GM21447 (cell line): ENCODE results near the gene NOS1AP.

ENCODE experiments used
- ATAC-seq: cut with Tn5 transposase; IDR thresholded peaks from one replicate; pipeline ENCODE4 v1.9.1; 2021; ENCODE audit not compliant: unreplicated experiment

Gene NOS1AP

DNA sequence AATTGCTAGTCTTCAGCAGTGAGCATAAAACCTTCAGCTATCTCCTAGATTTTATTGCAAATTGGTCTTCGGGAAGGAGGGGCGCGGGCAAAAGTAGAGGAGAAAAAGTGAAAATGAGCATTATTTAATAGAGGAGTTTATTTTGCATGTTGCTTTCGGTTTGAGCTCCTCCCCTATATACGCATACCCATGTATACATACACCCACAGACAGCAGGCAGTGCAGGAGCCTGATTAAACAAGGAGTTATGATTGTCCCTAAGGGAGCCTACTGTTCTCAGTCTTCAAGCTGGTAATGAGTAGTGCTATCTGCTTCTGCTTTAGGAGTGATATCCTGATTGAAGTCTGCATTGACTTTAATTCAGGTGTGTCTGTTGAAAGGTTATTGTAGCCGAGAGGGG, 173.3 kb downstream of the NOS1AP start:
- no peak for ATAC-seq

DNA sequence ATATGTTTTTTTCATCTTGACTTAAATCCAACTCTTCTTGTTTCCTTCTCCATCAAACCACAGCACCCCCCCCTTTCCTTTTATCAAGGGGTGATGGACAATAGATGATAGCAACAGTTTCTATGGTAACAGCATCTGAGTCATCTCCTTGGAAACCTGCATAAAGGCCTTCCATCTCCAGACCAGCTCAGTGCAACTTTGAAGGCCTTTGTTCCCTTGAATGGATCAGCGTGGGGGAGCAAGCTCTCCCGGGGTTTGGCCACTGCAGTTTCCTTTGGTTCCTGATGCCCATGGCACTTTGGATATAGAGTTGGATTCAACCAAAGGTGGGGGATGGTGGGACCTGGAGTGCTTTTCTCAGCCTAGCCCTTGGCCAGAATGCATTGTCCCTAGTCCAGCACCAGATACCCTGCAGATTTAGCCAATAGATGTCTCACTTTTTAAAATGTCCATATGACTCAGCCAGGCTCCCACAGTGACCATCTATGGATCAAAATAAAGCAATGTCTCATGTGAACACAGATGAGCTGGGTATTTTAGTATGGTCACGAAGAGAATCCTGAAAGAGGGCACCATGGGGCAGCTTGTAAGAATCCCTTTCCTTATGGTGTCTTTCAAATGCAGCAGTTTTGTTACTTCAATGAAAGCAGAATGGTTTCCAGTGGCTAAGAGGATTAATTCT, 179.5 kb downstream of the NOS1AP start:
- ATAC-seq, result no peak

- no peak for ATAC-seq
Measured at GRCh38 chr1:162250004-162250730, 180.7 kb downstream of the NOS1AP start.

DNA sequence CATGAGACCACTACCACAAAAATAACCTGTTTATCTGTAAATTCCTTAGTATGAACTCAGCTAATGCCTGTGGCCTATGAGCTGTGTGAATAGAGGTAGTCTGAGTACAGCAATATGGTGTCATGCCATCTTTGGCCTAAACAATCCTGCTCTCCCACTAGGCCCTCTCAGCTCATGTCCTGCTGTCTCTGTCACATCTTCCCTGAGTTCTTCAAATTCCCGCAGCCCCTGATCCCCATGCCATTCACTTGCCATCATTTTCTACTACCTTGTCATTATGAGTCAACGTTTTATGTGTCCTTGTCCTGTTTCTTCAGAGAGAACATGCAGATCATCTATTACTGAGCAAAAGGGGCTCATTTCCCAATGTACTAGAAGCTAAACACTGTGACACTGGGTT, 181.6 kb downstream of the NOS1AP start:
- no peak for ATAC-seq

DNA sequence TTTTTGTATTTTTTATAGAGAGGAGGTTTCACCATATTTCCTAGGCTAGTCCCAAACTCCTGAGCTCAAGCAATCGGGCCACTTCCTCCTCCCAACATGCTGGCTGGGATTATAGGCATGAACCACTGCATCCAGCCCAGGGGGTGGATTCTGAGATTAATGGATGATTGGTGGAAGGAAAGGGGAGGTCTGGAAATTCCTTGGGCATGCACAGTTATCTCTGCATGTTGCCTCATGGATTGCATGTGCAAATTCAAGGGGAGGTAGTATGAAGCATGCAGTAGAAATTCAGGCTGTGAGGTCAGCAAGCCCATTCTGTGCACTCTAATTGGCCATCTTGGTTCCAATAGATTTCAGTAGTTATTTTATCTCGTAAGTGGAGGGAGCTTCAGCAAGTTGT, 182.7 kb downstream of the NOS1AP start:
- no peak for ATAC-seq

DNA sequence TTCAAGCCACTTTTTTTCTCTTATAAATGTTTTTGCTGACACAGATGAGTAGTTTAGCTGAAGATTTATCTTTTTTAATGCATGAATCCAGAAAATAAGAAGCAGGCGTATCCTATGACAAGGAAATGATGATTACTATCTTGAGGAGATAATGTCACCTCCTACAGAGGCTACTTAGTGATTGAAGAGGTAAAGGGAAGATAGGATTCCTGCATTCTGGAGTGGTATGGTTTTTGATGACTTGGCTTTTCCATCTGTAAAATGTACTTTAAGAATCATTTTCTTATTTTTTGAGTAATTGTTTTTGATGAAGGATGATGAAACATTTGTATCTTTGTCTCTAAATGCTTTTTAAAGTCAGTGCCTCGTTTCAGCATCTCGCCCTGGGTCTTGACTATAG, 184.3 kb downstream of the NOS1AP start:
- ATAC-seq, result no peak

- ATAC-seq, result no peak
Measured at GRCh38 chr1:162256287-162256686, 186.8 kb downstream of the NOS1AP start.

DNA sequence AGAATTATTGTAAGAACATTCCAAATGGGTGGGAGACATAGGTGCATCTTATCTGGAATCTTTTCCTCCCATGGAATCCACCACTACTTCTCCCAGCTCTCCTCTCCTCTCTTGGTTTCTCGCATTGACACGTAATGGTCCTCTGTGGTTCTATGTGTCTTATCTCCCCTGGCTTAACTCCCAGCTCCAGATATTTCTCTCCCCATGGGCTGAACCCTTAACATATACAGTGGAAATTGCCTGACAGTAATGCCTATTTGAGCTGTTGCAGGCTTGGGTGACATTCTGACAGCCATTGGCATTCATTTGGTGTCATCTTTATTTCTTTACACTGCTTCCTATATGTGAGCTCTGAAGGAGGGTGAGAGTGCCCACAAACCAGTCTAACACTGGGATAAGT, 188.9 kb downstream of the NOS1AP start:
- no peak for ATAC-seq

DNA sequence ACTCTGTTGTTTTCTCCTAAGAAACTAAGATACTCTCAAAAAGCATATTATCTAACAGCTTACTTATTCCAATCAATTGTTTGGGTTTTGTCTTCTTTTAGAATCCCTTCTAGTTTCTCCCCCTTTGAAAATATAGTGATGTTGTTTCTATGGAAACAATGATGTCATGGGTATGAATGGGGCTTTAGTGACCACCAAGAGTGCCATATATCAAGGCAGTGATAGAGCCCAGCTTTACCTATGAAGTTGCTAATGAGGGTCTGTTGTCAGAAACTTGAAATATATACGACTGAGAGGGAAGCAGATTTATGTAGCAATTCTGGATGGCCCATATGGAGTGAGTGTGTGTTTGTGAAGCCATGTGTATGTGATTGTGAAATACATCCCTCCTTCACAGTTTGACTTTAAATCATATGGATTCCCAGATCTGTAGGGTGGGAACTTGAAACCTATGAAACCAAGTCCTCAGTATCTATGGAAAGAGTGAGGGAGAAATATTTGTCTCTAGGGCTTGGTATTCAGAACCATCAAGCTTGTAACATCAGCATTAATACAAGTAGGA, 190.5 kb downstream of the NOS1AP start:
- no peak for ATAC-seq

GRCh38 chr1:162264108-162264507, 194.6 kb downstream of the NOS1AP start:
- ATAC-seq, result no peak

- no peak for ATAC-seq
Measured at GRCh38 chr1:162265983-162266382, 196.5 kb downstream of the NOS1AP start.

GRCh38 chr1:162270016-162270770, 200.7 kb downstream of the NOS1AP start:
- no peak for ATAC-seq

DNA sequence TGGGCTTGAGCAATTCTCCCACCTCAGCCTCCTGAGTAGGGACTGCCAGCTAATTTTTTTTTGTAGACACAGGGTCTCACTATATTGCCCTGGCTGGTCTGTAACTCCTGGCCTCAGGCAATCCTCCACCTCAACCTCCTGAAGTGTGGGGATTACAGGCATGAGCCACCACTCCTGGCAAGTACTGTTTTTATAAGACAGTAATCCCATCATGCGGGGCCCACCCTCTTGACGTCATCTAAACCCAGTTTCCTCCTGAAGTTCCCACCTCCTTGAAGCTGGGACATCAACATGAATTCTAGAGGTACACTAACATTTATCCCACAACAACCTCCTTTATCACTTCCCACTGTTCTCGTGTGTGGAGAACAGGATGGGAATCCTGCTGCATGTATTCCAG, 202.5 kb downstream of the NOS1AP start:
- ATAC-seq, result no peak

GRCh38 chr1:162272419-162272818, 202.9 kb downstream of the NOS1AP start:
- ATAC-seq, result no peak

DNA sequence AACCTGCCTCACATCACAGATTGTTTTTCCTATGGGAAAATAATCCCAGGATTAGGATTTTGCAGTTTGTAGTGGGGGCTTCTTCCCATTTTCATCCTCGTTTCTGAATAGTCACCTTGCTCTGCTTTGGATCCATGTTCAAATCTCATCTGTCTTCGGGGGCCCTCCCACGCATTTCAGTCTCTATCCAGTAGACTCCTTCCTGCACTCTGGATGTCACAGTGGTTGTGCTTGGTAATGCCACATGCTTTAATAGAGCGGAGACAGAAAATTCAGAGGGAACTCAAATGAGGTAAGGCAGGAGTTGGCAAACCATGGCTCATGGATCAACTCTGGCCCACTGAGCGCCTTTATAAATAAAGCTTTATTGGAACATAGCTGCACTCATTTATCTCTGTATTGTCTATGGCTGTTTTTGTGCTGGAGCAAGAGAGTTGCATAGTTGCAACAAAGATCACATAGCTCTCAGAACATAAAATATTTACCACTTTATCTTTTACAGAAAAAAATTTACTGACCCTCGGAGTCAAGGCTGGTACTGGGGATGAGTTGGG, 206.2 kb downstream of the NOS1AP start:
- ATAC-seq, result no peak

- ATAC-seq, result no peak
Measured at GRCh38 chr1:162276493-162276892, 207.0 kb downstream of the NOS1AP start.

GRCh38 chr1:162279136-162279498, 209.6 kb downstream of the NOS1AP start:
- ATAC-seq, result no peak

- ATAC-seq, result no peak
Measured at GRCh38 chr1:162281426-162281825, 211.9 kb downstream of the NOS1AP start.

DNA sequence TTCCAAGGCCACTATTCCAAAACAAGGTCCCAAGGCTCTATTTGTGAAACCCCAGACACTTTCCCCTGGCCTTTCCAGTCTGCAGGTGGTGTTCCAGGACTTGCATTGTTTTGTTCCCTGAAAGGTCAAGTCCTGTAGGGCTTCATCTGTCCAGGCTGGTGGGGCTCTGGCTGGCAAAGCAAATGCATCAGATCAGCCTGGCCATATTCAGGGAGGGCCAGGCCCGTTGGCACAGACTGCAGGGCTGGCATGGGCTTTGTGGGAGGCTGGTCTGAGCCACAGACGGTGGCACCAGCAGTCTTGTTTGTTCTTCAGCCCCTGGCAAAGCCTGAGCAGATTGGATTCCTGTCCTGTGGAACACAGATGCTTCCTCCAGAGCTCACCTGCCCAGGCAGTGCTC, 214.2 kb downstream of the NOS1AP start:
- no peak for ATAC-seq

DNA sequence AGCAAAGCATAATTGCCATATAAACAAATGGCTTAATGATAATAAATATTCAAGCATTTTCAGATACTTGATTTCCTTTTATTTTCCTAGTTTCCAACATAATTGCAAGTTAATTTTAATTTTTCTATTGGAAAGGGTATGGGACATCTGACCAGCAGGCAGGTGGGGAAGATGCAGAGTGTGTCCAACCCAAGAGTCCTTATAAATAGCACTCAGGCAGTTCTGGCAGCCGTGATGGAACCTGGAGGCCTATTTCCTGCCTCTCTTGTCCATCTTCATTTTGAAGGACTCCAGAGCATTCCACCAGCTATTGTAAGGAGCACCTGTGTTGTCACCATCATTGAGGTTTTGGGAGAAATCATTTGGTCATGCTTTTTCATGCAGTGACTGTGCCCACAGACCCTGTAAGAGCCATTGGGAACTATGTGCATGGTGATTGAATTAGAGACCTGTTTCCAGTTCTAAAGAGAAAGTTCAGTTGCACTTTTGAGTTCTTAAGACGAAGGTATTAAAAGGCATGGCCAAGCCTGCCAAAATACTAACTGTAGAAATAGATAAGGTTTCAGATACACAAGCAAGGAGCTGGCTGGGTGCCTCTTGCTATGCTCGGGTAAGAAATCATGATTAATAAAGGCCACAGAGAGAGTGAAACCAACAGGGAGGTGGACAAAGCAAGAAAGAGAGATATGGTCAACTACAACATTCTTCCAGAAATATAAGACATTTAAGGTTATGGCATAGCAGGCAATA, 214.9 kb downstream of the NOS1AP start:
- ATAC-seq, result no peak

DNA sequence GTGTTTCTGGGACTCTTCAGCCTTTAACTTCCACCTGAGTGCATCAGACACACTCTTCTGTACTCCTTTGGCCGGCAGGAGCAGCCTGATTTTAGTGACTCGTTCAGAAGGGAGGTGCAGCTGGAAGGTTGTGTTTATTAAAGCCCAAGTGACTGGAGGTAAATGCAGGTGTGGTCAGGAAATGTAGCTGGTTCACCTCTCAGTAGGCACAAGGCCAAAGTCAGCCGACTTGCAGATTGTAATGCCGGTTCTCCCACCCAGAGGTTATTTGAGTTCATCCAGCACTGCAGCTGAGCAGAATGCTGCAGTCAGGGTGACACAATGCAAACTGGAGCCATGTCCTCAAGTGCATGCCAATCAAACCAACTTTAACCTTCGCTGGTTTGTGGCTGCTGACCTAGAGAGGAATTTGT, 215.7 kb downstream of the NOS1AP start:
- no peak for ATAC-seq
